Measurements from ENCODE around the gene HCFC2.

The HCFC2 gene

GRCh38 chr12:104131609-104132008, 67.3 kb downstream of the HCFC2 start:
- TF ChIP-seq ZNF132 (tag by site-specific recombination; IDR thresholded peaks at IDR 0.05; ENCODE audit: borderline replicate concordance) = no peak
- TF ChIP-seq GLI4 (tag by site-specific recombination; IDR thresholded peaks at IDR 0.05) = no peak
- TF ChIP-seq ZNF280D (tag by site-specific recombination; IDR thresholded peaks at IDR 0.05) = no peak
- TF ChIP-seq ZNF600 (tag by site-specific recombination; IDR thresholded peaks at IDR 0.05) = no peak
- TF ChIP-seq ZNF341 (tag by site-specific recombination; IDR thresholded peaks at IDR 0.05; ENCODE audit: low read depth) = no peak
- TF ChIP-seq ZNF530 (tag by site-specific recombination; IDR thresholded peaks at IDR 0.05; ENCODE audit: low read depth) = no peak
- TF ChIP-seq ZNF701 (tag by site-specific recombination; IDR thresholded peaks at IDR 0.05) = no peak
- no peak for TF ChIP-seq ZNF350 (tag by site-specific recombination; IDR thresholded peaks at IDR 0.05)
- TF ChIP-seq ZNF529 (tag by site-specific recombination; IDR thresholded peaks at IDR 0.05; ENCODE audit: insufficient replicate concordance) = no peak
- TF ChIP-seq ZNF223 (tag by site-specific recombination; IDR thresholded peaks at IDR 0.05) = no peak
- TF ChIP-seq ZXDB (tag by site-specific recombination; IDR thresholded peaks at IDR 0.05) = no peak
- no peaks in the 10 kb centered on the region for H3K4me1 ChIP-seq (ENCODE audit: control insufficient read depth, insufficient read depth, low read length)
- CTCF ChIA-PET = interaction anchor here (0.6 to 1.5 kb wide), 4 partner anchors 21 to 159 kb away, joined by 3 to 5 read pairs (median 4); no protein-coding TSS in a partner anchor
- no peaks in the 10 kb centered on the region for H3K9me3 ChIP-seq (ENCODE audit: control insufficient read depth, insufficient read depth, low read depth, low read length)
- POLR2A ChIA-PET = no interaction called here
- H3K36me3 ChIP-seq (ENCODE audit: control insufficient read depth in 2 of 2, insufficient read depth in 1 of 2, low read length in 2 of 2) = peaks cover 17 to 75% of the 10 kb centered on the region in 2 experiments
- no peak overlapping the region for H3K27ac ChIP-seq (ENCODE audit: extremely low read depth, low read depth, low read length)
- no peak overlapping the region for H3K4me3 ChIP-seq (ENCODE audit: low read depth, low read length)

GRCh38 chr12:104132351-104132956, 68.1 kb downstream of the HCFC2 start:
- Histone ChIP-seq H3K4me3 (ENCODE audit: low read depth, low read length) (no peak overlapping the region), H3K27ac (ENCODE audit: extremely low read depth, low read depth, low read length) (no peak overlapping the region), H3K9me3 (ENCODE audit: control insufficient read depth, insufficient read depth, low read depth, low read length) (no peaks in the 10 kb centered on the region), H3K36me3 (ENCODE audit: control insufficient read depth in 2 of 2, insufficient read depth in 1 of 2, low read length in 2 of 2) (peaks cover 11 to 70% of the 10 kb centered on the region in 2 experiments), H3K4me1 (ENCODE audit: control insufficient read depth, insufficient read depth, low read length) (no peaks in the 10 kb centered on the region)
- ChIA-PET CTCF (interaction anchor here (0.6 to 1.5 kb wide), 3 partner anchors 21 to 34 kb away, joined by 4 to 5 read pairs (median 5); no protein-coding TSS in a partner anchor), POLR2A (no interaction called here)
- TF ChIP-seq FEZF1 (tag by site-specific recombination; IDR thresholded peaks at IDR 0.05) (0 out of 2 replicates have a peak, but pooled peaks have one; percentile 32), REST (tag by site-specific recombination; IDR thresholded peaks at IDR 0.05) (peak; percentile 66; the same call in 1 of the 2 replicates), ZBTB17 (tag by site-specific recombination; IDR thresholded peaks at IDR 0.05) (no peak), ZNF600 (tag by site-specific recombination; IDR thresholded peaks at IDR 0.05) (0 out of 2 replicates have a peak, but pooled peaks have one; percentile 14), BCL11A (tag by site-specific recombination; IDR thresholded peaks at IDR 0.05; ENCODE audit: low read depth) (no peak), TRIM28 (IDR thresholded peaks at IDR 0.05; ENCODE audit: borderline replicate concordance, low read length) (0 out of 2 replicates have a peak, but pooled peaks have one; percentile 42), KLF1 (tag by site-specific recombination; IDR thresholded peaks at IDR 0.05) (no peak), ZNF148 (tag by site-specific recombination; IDR thresholded peaks at IDR 0.05; ENCODE audit: borderline replicate concordance) (no peak), GLI2 (tag by site-specific recombination; IDR thresholded peaks at IDR 0.05; ENCODE audit: borderline replicate concordance, low read depth) (no peak)
